ENCODE results near the gene HACE1.
"Not testable (repeated sequence)": the region's sequence is repeated elsewhere in the genome, so short reads cannot be mapped to it uniquely, and the experiment has no call there.

Gene HACE1

GRCh38 chr6:104843229-104843628 is 16.5 kb downstream of the HACE1 start:
- H3K23ac ChIP-seq (ENCODE audit: low read length) = no peak overlapping the region
- H2BK5ac ChIP-seq (ENCODE audit: low read length) = no peak overlapping the region
- H2BK120ac ChIP-seq (ENCODE audit: low read depth, low read length) = no peak overlapping the region
- H4K8ac ChIP-seq (ENCODE audit: low read depth, low read length) = no peak overlapping the region
- WGBS (ENCODE audit: extremely low coverage, insufficient coverage, low lambda C conversion rate) = no CpG with 5 or more reads among the region's 2 CpGs
- H3K27ac ChIP-seq (ENCODE audit: low read depth, low read length) = no peak overlapping the region
- DNase-seq = no peak
- H2AK5ac ChIP-seq (ENCODE audit: low read length) = no peak overlapping the region
- no peaks in the 10 kb centered on the region for H3K4me1 ChIP-seq (ENCODE audit: control insufficient read depth, low read depth, low read length)
- no peaks in the 10 kb centered on the region for H3K79me1 ChIP-seq (ENCODE audit: low read length)
- H3K27me3 ChIP-seq (ENCODE audit: insufficient read depth, low read length, poor library complexity) = no peaks in the 10 kb centered on the region
- H3K4ac ChIP-seq (ENCODE audit: low read depth, low read length) = no peak overlapping the region
- H2BK15ac ChIP-seq (replicated peaks; ENCODE audit: low read depth) = no peak overlapping the region
- no peak overlapping the region for H3K56ac ChIP-seq (ENCODE audit: low read length)
- no peak overlapping the region for H3K4me2 ChIP-seq (ENCODE audit: low read length)
- no peak overlapping the region for H3K4me3 ChIP-seq (ENCODE audit: low read length)
- H4K5ac ChIP-seq (ENCODE audit: low read length) = no peak overlapping the region
- H3K36me3 ChIP-seq (ENCODE audit: control insufficient read depth, insufficient read depth, low read length) = peaks cover 2% of the 10 kb centered on the region
- H3K18ac ChIP-seq (ENCODE audit: low read length) = no peak overlapping the region
- H3K9ac ChIP-seq (ENCODE audit: low read length) = no peak overlapping the region
- H3K79me2 ChIP-seq (ENCODE audit: control insufficient read depth, insufficient read depth, low read length) = no peaks in the 10 kb centered on the region

GRCh38 chr6:104837158-104837557 is 22.6 kb downstream of the HACE1 start:
- Histone ChIP-seq H4K5ac (ENCODE audit: low read length) (no peak overlapping the region), H3K79me1 (ENCODE audit: low read length) (no peaks in the 10 kb centered on the region), H3K27me3 (ENCODE audit: insufficient read depth, low read length, poor library complexity) (no peaks in the 10 kb centered on the region), H3K36me3 (ENCODE audit: control insufficient read depth, insufficient read depth, low read length) (no peaks in the 10 kb centered on the region), H2BK120ac (ENCODE audit: low read depth, low read length) (no peak overlapping the region), H3K4me3 (ENCODE audit: low read length) (no peak overlapping the region), H3K23ac (ENCODE audit: low read length) (no peak overlapping the region), H3K18ac (ENCODE audit: low read length) (no peak overlapping the region), H3K4me1 (ENCODE audit: control insufficient read depth, low read depth, low read length) (no peaks in the 10 kb centered on the region), H2AK5ac (ENCODE audit: low read length) (no peak overlapping the region), H3K4me2 (ENCODE audit: low read length) (no peak overlapping the region), H3K27ac (ENCODE audit: low read depth, low read length) (no peak overlapping the region), H3K56ac (ENCODE audit: low read length) (no peak overlapping the region), H3K79me2 (ENCODE audit: control insufficient read depth, insufficient read depth, low read length) (no peaks in the 10 kb centered on the region), H4K8ac (ENCODE audit: low read depth, low read length) (no peak overlapping the region), H2BK5ac (ENCODE audit: low read length) (no peak overlapping the region), H3K9ac (ENCODE audit: low read length) (no peak overlapping the region), H3K4ac (ENCODE audit: low read depth, low read length) (no peak overlapping the region), H2BK15ac (replicated peaks; ENCODE audit: low read depth) (no peak overlapping the region)
- no CpG with 5 or more reads among the region's 1 CpG for WGBS (ENCODE audit: extremely low coverage, insufficient coverage, low lambda C conversion rate)
- DNase-seq = no peak

GRCh38 chr6:104836479-104837020 is 23.2 kb downstream of the HACE1 start:
- H3K18ac ChIP-seq (ENCODE audit: low read length); H3K4me2 ChIP-seq (ENCODE audit: low read length); H3K4me3 ChIP-seq (ENCODE audit: low read length); H2BK120ac ChIP-seq (ENCODE audit: low read depth, low read length); H3K79me1 ChIP-seq (ENCODE audit: low read length); H2BK15ac ChIP-seq (replicated peaks; ENCODE audit: low read depth); H3K23ac ChIP-seq (ENCODE audit: low read length); H4K8ac ChIP-seq (ENCODE audit: low read depth, low read length); DNase-seq; H3K36me3 ChIP-seq (ENCODE audit: control insufficient read depth, insufficient read depth, low read length); H3K27me3 ChIP-seq (ENCODE audit: insufficient read depth, low read length, poor library complexity); H4K5ac ChIP-seq (ENCODE audit: low read length); H3K79me2 ChIP-seq (ENCODE audit: control insufficient read depth, insufficient read depth, low read length); H3K4ac ChIP-seq (ENCODE audit: low read depth, low read length); H3K27ac ChIP-seq (ENCODE audit: low read depth, low read length); H2BK5ac ChIP-seq (ENCODE audit: low read length); H3K9ac ChIP-seq (ENCODE audit: low read length); H3K4me1 ChIP-seq (ENCODE audit: control insufficient read depth, low read depth, low read length); H2AK5ac ChIP-seq (ENCODE audit: low read length); H3K56ac ChIP-seq (ENCODE audit: low read length): not testable (repeated sequence)
- WGBS (ENCODE audit: extremely low coverage, insufficient coverage, low lambda C conversion rate) = no CpG with 5 or more reads among the region's 5 CpGs

- no peak overlapping the region for H3K4me3 ChIP-seq (ENCODE audit: low read length)
- H2AK5ac ChIP-seq (ENCODE audit: low read length) = no peak overlapping the region
- H3K27me3 ChIP-seq (ENCODE audit: insufficient read depth, low read length, poor library complexity) = no peaks in the 10 kb centered on the region
- H3K9ac ChIP-seq (ENCODE audit: low read length) = no peak overlapping the region
- H3K23ac ChIP-seq (ENCODE audit: low read length) = no peak overlapping the region
- H3K56ac ChIP-seq (ENCODE audit: low read length) = no peak overlapping the region
- no peaks in the 10 kb centered on the region for H3K79me2 ChIP-seq (ENCODE audit: control insufficient read depth, insufficient read depth, low read length)
- H3K79me1 ChIP-seq (ENCODE audit: low read length) = no peaks in the 10 kb centered on the region
- no peak overlapping the region for H2BK5ac ChIP-seq (ENCODE audit: low read length)
- no peak overlapping the region for H3K27ac ChIP-seq (ENCODE audit: low read depth, low read length)
- H3K4me2 ChIP-seq (ENCODE audit: low read length) = no peak overlapping the region
- no peak for DNase-seq
- no peak overlapping the region for H2BK120ac ChIP-seq (ENCODE audit: low read depth, low read length)
- H2BK15ac ChIP-seq (replicated peaks; ENCODE audit: low read depth) = no peak overlapping the region
- H3K36me3 ChIP-seq (ENCODE audit: control insufficient read depth, insufficient read depth, low read length) = no peaks in the 10 kb centered on the region
- no peak overlapping the region for H4K5ac ChIP-seq (ENCODE audit: low read length)
- no peak overlapping the region for H3K18ac ChIP-seq (ENCODE audit: low read length)
- H4K8ac ChIP-seq (ENCODE audit: low read depth, low read length) = no peak overlapping the region
- no peaks in the 10 kb centered on the region for H3K4me1 ChIP-seq (ENCODE audit: control insufficient read depth, low read depth, low read length)
- no peak overlapping the region for H3K4ac ChIP-seq (ENCODE audit: low read depth, low read length)
These were observed 23.9 kb downstream of the HACE1 start for GRCh38 chr6:104835782-104836181.

GRCh38 chr6:104829183-104829958 is 30.3 kb downstream of the HACE1 start:
- Histone ChIP-seq H3K56ac (ENCODE audit: low read length) (no peak overlapping the region), H3K4me3 (ENCODE audit: low read length) (no peak overlapping the region), H3K23ac (ENCODE audit: low read length) (no peak overlapping the region), H4K5ac (ENCODE audit: low read length) (no peak overlapping the region), H2BK5ac (ENCODE audit: low read length) (no peak overlapping the region), H4K8ac (ENCODE audit: low read depth, low read length) (no peak overlapping the region), H3K27me3 (ENCODE audit: insufficient read depth, low read length, poor library complexity) (no peaks in the 10 kb centered on the region), H3K4me2 (ENCODE audit: low read length) (no peak overlapping the region), H3K79me2 (ENCODE audit: control insufficient read depth, insufficient read depth, low read length) (no peaks in the 10 kb centered on the region), H3K18ac (ENCODE audit: low read length) (no peak overlapping the region), H3K9ac (ENCODE audit: low read length) (no peak overlapping the region), H2AK5ac (ENCODE audit: low read length) (no peak overlapping the region), H2BK15ac (replicated peaks; ENCODE audit: low read depth) (no peak overlapping the region), H3K36me3 (ENCODE audit: control insufficient read depth, insufficient read depth, low read length) (no peaks in the 10 kb centered on the region), H3K4me1 (ENCODE audit: control insufficient read depth, low read depth, low read length) (no peaks in the 10 kb centered on the region), H3K79me1 (ENCODE audit: low read length) (no peaks in the 10 kb centered on the region), H2BK120ac (ENCODE audit: low read depth, low read length) (no peak overlapping the region), H3K4ac (ENCODE audit: low read depth, low read length) (no peak overlapping the region), H3K27ac (ENCODE audit: low read depth, low read length) (no peak overlapping the region)
- no CpG with 5 or more reads among the region's 1 CpG for WGBS (ENCODE audit: extremely low coverage, insufficient coverage, low lambda C conversion rate)
- no peak for DNase-seq

GRCh38 chr6:104828478-104828877 is 31.2 kb downstream of the HACE1 start:
- H3K79me2 ChIP-seq (ENCODE audit: control insufficient read depth, insufficient read depth, low read length) = no peaks in the 10 kb centered on the region
- H3K4me3 ChIP-seq (ENCODE audit: low read length) = no peak overlapping the region
- H2BK15ac ChIP-seq (replicated peaks; ENCODE audit: low read depth) = no peak overlapping the region
- H3K27me3 ChIP-seq (ENCODE audit: insufficient read depth, low read length, poor library complexity) = no peaks in the 10 kb centered on the region
- H4K8ac ChIP-seq (ENCODE audit: low read depth, low read length) = no peak overlapping the region
- WGBS (ENCODE audit: extremely low coverage, insufficient coverage, low lambda C conversion rate) = no CpG with 5 or more reads among the region's 1 CpG
- DNase-seq = no peak
- no peak overlapping the region for H3K56ac ChIP-seq (ENCODE audit: low read length)
- no peak overlapping the region for H3K9ac ChIP-seq (ENCODE audit: low read length)
- no peak overlapping the region for H2BK5ac ChIP-seq (ENCODE audit: low read length)
- H3K27ac ChIP-seq (ENCODE audit: low read depth, low read length) = no peak overlapping the region
- H3K79me1 ChIP-seq (ENCODE audit: low read length) = no peaks in the 10 kb centered on the region
- no peak overlapping the region for H3K18ac ChIP-seq (ENCODE audit: low read length)
- no peak overlapping the region for H2AK5ac ChIP-seq (ENCODE audit: low read length)
- H3K4me1 ChIP-seq (ENCODE audit: control insufficient read depth, low read depth, low read length) = no peaks in the 10 kb centered on the region
- no peaks in the 10 kb centered on the region for H3K36me3 ChIP-seq (ENCODE audit: control insufficient read depth, insufficient read depth, low read length)
- H3K4me2 ChIP-seq (ENCODE audit: low read length) = no peak overlapping the region
- H4K5ac ChIP-seq (ENCODE audit: low read length) = no peak overlapping the region
- H2BK120ac ChIP-seq (ENCODE audit: low read depth, low read length) = no peak overlapping the region
- H3K23ac ChIP-seq (ENCODE audit: low read length) = no peak overlapping the region
- no peak overlapping the region for H3K4ac ChIP-seq (ENCODE audit: low read depth, low read length)
